HG02840 (cell line): ENCODE measurements around the gene PYM1.
"Not testable (repeated sequence)": the region's sequence is repeated elsewhere in the genome, so short reads cannot be mapped to it uniquely, and the experiment has no call there.

Experiments
- ATAC-seq: cut with Tn5 transposase; IDR thresholded peaks from one replicate; pipeline ENCODE4 v1.9.1; 2021; ENCODE audit warnings: mild to moderate bottlenecking, moderate library complexity, moderate number of reproducible peaks; ENCODE audit not compliant: unreplicated experiment, low FRiP score

PYM1 gene

DNA sequence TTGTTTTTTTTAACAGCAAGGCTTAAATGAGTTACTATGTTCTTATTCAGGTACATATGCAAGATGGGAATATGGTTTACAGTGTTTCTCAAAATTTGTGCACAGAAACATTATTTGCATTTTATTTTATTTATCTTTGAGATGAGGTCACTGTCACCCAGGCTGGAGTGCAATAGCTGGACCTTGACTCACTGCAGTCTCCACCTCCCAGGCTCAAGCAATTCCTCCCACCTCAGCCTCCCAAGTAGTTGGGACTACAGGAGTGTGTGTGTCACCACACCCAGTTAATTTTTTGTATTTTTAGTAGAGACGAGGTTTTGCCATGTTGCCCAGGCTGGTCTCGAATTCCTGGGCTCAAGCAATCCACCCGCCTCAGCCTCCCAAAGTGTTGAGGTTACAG is 8.7 kb downstream of the PYM1 start:
- ATAC-seq: not testable (repeated sequence)

DNA sequence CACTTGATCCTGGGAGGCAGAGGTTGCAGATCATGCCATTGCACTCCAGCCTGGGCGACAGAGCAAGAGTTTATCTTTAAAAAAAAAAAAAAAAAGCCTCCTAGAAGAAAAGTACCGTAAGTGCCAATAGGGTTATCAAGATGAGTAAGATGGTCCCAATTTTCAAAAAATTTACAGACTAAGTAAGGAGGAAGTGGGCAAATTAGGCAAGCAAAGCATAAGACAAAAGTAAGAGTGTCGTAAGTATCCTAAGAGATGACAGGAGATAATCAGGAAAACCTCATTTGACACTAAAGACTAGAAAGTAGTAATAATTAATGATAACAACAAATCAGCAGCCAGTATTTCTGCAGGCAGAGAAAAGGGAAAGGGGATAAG is 12.2 kb downstream of the PYM1 start:
- no peak for ATAC-seq

DNA sequence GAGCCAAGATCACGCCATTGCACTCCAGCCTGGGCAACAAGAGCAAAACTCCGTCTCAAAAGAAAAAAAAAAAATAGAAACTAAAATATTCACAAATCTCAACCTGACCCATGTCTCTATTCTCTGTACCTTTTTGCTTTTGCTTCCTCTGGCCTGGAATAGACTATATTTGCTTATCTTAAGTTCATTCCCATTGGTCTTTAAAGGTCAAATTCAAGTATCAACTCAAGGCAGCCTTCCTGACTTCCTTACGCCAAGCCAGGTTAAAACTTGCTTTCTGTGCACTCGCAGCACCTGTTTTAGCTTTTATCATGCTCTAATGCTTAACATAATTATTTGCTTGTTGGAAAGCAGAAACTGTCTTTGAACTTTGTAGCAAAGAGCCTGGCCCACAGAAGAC is 14.8 kb downstream of the PYM1 start:
- no peak for ATAC-seq

DNA sequence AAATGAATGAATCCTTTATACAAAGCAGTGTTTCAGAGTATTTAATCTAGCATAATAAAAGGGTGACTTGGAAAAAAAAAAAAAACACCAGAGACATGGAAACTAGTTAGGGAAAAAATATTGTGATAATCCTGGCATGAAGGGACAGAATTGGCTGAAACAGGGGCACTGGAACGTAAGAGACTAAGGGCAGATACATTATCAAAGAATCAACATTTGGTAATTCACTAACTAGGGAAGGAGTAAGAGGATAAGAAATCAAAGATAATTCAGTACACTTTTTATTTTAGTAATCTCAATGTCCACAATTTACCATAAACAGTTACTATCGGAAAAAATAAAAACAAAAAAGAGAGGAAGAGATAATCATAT is 18.2 kb downstream of the PYM1 start:
- no peak for ATAC-seq

DNA sequence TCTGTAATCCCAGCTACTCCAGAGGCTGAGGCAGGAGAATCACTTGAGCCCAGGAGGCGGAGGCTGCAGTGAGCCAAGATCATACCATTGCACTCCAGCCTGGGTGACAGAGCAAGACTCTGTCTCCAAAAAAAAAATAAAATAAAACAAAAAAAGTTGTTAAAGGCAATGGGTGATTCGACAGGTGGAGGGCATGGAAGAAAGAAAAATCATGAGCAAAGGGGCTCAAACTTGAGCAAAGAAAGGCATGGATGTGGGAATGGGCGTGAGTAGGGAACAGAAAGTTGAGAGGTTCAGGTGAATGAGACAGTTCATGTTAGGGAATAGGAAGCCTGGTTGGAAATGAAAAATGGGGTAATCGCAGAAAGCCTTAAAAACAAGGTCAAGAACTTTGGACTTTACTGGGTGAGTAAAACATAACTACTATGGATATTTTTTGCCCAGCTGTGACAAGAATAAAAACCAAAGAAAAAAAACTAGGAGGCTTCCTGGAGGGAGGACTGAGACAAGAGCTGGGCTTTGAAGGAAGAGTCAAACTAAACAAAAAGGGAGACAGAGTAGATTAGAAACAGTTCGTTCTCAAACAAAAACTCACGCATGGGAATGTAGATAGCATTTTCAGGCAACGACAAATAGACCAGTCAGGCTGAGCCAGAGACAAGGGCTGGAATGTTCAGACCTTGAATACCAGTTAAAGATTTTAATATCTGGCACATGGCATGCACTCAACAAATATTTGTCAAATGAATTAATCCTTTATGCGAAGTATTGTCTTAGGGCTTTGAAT is 18.8 kb downstream of the PYM1 start:
- no peak for ATAC-seq

DNA sequence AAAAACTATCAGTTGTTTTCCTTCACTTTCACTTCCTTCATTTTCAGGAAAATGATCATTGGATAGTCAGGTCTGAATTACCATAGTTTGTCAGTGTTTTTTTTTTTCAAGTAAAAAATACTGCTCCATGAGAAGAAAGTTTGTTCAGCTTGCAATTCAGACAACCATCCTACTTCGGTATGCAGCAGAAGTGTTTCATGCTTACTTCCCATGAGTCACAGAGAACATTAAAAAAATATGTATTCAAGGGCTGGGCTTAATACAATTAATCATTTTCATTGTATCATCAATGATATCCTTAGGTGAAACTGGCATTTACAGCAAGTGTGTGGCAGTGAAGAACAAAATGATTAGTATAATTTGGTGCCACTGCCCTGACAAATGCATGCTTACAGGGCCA is 21.6 kb downstream of the PYM1 start:
- no peak for ATAC-seq

DNA sequence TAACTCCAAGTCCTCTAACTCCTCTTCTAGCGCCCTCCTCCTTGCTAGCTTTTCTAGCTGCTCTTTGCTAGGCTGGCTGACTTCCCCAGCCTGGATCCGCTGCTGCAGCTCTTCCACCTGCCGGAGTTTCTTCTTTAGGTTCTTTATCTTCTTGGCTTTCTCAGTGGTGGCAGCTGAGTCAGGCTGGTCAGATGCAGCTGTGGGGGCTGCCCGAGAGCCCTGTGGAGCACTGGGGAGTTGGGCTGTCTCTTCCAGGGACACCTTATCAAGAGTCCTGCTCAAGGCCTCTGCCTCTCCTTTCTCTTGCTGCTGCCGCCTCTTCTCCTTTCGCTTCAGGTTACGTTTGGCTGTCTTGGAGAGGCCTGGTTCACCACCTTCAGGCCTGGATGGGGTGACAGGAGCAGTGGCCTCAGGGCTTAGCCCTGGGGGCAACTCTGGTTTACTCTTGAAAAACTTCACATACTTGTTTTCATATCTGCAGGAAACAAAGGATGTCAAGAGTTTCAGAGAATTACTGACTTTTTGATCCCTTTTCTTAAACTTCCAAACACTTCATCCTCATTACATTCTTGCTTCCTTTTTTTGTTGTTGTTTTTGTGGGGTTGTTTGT is 25.7 kb downstream of the PYM1 start:
- no peak for ATAC-seq

DNA sequence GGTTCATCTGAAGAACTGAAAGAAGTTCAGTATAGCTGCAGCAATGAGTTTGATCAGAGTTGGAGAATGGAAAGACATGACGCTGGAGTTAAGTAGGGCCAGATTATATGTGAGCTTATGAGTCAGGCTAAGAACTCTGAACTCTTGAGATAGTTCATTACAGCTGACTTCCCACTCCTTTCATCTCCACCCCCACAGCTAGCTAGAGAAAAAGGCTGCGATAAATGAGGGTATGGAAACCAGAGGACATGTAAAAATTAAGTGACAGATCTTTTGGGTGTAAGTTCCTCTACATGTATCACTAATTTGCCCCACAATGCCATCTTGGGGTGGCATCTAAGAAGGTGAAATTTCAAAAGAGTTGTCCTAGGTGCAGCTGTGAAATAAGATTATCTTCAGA is 28.6 kb downstream of the PYM1 start:
- ATAC-seq: no peak

DNA sequence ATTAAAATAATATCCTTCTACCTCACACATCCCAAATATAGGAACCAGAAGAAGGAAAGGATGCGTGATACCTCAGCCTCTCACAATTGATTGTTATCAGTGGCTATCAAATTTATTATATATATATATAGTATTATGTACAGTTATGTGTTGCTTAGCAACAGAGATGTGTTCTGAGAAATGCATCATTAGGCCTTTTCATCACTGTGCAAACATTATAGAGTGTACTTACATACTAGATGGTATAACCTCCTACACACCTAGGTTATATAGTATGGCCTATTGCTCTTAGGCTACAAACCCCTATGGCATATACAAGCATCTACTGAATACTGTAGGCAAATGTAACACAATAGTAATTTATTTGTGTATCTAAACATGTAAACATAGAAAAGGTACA is 34.0 kb downstream of the PYM1 start:
- ATAC-seq: no peak

DNA sequence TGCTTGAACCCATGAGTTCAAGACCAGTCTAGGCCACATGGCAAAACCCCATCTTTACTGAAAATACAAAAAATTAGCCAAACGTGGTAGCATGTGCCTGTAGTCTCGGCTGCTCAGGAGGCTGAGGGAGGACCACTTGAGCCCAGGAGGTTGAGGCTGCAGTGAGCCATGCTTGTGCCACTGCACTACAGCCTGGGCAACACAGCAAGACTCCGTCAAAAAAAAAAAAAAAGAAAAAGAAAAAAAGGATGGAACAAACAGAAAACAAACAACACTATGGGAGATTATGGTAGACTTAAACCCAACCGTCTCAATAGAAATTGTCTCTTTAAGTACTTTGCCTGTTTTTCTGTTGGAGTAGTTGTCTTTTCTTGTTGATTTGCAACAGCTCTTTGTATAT is 36.4 kb downstream of the PYM1 start:
- ATAC-seq: no peak

DNA sequence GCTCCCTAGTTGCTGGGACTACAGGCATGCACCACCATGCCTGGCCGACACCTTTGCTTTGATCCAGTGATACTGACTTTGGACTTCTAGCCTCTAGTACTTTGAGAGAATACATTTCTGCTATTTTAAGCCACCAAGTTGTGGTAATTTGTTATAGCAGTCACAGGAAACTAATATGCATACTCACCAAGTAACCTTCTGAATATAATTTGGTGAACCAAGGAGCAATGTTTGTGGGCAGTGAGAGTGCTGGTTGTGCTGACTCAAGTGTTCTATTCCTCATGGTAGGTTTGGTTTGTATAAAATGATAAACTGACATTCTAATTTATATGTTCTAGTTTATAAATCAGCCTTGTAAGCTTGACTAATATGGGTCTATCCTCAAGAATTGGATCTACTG is 42.6 kb downstream of the PYM1 start:
- ATAC-seq: no peak

DNA sequence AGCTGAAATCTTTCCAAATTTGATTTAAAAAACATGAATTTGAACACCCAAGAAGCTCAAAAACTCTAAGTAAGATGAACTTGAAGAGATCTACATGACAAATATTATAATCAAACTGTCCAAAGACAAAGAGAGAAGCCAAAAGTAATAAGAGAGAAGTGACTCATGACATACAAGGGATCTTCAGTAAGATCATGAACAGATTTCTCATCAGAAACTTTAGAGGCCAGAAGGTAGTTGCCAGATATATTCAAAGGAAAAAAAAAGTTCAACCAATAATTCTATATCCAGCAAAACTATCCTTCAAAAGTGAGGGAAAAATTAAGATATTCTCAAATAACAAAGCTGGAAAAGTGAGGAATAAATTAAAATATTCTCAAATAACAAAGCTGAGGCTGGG is 49.9 kb downstream of the PYM1 start:
- ATAC-seq: no peak

DNA sequence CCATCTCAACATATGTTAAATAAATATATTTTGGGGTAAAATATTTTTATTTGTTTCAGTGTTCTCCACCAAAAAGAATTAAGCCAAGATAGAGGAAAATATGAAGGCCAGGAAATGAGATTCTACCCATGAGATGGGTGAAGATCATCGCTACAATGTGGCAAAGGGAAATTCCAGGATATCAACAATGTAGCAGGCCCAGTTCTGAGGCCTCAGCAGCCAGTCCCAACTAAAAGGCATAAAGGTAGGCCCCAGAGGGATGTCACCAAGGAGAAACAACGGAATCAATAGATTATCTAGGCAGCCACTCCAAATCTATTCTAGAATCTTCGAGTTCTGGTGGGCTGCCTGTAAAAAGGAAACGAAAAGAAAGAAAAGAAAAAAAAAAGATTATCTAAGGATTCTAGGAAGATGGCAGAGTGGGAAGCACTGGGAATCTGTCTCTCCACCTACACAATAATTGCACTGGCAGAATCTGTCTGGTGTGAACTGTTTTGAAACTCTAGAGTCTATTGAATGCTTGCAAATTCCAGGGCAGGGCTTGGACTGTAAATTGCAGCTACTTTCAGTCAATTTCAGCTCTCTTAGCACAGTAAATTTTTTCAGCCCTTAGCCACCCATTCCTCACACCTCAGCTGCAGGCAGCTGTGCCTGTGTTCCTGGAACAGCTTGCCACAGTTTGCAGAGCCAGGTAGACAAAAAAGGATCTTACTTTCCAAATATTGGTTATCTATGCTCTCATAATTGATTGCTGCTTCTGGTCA is 51.8 kb downstream of the PYM1 start:
- no peak for ATAC-seq

DNA sequence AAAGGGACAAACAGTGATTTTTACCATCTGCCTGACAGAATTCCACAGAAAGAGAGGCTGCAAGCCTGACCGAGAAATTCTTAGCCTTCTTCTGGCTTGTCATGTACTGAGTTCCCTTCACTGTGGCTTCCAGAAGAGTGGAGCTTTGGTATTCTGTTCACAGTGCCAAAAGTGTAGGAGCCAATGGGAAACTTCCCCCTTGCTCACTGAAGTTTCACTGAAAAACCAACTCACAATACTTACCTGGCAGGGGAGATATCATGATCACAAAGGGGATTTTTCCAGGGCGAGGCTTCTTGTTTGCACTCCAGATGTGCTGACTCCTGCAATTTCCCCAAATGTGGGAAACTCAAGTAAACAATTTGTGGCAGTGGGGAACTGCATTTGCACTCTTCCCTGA is 53.3 kb downstream of the PYM1 start:
- no peak for ATAC-seq

DNA sequence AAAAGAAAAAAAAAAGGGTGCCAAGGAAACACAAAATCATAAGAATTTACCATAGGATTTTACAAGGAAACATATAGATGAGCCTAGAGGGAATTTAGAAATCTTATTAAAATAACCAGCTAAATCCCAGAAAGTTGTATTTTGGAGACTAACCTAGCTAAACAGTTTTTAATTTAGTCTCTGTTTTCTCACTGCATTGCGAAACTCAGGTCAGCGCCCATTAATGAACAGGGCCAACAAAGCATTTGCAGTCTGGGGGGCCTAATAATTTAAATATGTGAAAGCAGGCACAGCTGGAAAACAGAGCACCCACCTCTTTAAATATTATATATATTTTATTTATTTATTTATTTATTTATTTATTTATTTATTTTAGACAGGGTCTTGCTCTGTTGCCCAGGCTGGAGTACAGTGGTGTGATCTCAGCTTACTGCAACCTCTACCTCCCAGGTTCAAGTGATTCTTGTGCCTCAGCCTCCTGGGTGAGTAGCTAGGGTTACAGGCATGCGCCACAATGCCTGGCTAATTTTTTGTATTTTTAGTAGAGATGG is 61.2 kb downstream of the PYM1 start:
- not testable (repeated sequence) for ATAC-seq

DNA sequence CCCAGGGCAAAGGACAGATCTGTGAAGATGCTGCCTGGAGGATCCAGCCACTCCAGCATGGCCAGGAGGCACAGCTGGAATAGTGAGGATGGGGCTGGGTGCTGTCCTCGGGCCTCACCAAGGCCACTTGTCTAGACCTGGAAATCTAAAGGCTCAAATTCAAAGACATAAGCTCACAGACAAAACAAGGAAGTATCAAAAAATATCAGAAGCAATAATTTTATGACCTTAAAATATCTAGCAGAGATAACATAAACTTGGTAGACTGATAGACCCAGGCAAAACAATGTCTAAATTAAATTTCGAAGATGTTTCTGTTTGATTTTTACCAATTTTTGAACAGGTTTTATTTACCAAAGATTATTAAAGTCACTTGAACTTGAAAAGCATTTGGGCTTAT is 62.4 kb downstream of the PYM1 start:
- ATAC-seq: no peak

DNA sequence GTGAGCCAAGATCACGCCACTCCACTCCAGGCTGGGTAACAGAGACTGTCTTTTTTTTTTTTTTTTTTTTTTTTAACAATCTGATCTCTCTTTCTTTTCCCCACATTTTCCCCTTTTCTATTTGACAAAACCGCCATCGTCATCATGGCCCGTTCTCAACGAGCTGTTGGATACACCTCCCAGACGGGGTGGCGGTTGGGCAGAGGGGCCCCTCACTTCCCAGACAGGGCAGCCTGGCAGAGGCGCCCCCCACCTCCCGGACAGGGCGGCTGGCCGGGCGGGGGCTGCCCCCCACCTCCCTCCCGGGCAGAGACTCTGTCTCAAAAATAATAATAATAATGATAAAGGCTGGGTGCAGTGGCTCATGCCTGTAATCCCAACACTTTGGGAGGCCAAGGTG is 64.8 kb downstream of the PYM1 start:
- not testable (repeated sequence) for ATAC-seq

DNA sequence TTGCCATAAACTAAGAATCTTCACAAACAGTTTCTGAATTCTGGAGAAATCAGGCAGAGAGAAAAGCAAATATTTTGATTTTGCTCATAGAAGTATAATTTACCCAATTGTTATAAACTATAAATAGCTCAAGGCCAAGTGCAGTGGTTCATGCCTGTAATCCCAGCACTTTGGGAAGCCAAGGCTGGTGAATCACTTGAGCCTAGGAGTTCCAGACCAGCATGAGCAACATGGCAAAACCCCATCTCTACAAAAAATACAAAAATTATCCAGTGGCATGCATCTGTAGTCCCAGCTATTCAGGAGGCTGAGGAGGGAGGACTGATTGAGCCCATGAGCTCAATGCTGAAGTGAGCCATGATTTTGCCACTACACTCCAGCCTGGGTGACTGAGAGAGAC is 65.4 kb downstream of the PYM1 start:
- ATAC-seq: no peak

DNA sequence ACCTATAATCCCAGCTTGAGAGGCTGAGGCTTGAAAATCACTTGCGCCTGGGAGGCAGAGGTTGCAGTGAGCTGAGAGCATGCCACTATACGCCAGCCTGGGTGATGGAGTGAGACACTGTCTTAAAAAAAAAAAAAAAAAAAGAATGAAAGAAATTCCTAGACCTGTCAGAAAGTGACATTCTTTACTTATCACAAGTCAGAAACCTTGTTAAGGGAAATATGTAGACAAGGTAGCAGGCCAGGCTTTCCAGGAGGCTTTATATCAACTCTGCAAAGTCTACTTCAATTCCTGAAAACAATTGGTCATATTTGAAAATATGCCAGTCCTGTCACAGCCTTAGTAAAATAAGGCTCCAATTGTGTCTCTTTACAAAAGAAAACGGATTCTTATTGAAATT is 65.8 kb downstream of the PYM1 start:
- ATAC-seq: no peak

DNA sequence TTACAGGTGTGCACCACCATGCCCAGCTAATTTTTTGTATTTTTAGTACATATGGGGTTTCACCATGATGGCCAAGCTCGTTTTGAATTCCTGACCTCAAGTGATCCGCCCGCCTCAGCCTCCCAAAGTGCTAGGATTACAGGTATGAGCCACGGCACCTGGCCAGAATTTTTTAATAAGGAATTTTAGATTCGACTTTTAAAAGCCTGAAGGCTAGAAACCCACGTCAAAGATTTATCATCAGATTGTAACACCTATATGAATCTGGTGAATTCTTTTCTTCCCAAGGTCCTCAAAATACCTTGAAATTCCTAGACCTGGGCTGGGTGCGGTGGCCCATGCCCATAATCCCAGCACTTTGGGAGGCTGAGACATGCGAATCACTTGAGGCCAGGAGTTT is 66.3 kb downstream of the PYM1 start:
- no peak for ATAC-seq

DNA sequence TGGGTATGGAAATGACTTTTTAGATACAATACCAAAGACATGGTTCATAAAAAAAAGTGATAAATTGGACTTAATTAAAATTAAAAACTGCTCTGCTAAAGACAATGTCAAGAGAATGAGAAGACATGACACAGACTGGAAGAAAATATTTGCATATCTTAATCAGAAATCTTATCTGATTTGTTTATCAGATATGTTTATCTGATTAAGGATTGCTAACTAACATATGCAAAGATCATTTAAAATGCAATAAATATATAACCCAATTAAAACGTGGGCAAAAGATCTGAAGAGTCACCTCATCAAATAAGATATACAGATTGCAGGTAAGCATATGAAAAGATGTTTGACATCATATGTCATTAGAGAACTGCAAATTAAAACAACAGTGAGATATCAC is 75.0 kb downstream of the PYM1 start:
- ATAC-seq: no peak
